ENCODE data around the gene AKAP12.

AKAP12 gene

GRCh38 chr6:151359486-151359885, 119.7 kb downstream of the AKAP12 start:
- Histone ChIP-seq H3K18ac (ENCODE audit: low read depth in 1 of 2, low read length in 2 of 2) (no peak overlapping the region), H3K36me3 (ENCODE audit: control insufficient read depth in 1 of 2, insufficient read depth in 2 of 2, low read depth in 1 of 2, low read length in 2 of 2) (peaks cover 13 to 50% of the 10 kb centered on the region in 2 experiments), H2BK12ac (ENCODE audit: low read length in 2 of 2) (no peak overlapping the region), H3K9me3 (ENCODE audit: control insufficient read depth, low read length) (no peaks in the 10 kb centered on the region), H3K4me2 (ENCODE audit: low read length, poor library complexity, severe bottlenecking) (no peak overlapping the region), H2BK15ac (ENCODE audit: low read depth, poor library complexity, severe bottlenecking) (no peak overlapping the region), H3K23ac (ENCODE audit: low read length in 2 of 2) (no peak overlapping the region), H3K27me3 (ENCODE audit: control insufficient read depth in 1 of 2, insufficient read depth in 1 of 2, low read length in 2 of 2) (no peaks in the 10 kb centered on the region), H2BK120ac (ENCODE audit: low read depth, low read length) (no peak overlapping the region), H3K9ac (ENCODE audit: low read length) (no peak overlapping the region), H3K79me1 (replicated peaks; ENCODE audit: low read length, poor library complexity, severe bottlenecking) (peaks cover 3% of the 10 kb centered on the region), H2AK5ac (ENCODE audit: low read length, severe bottlenecking) (no peak overlapping the region), H3K4me3 (ENCODE audit: insufficient read depth in 1 of 2, low read depth in 1 of 2, low read length in 2 of 2) (no peak overlapping the region), H3K27ac (ENCODE audit: low read length, poor library complexity, severe bottlenecking) (no peak overlapping the region), H4K91ac (ENCODE audit: low read length) (no peak overlapping the region), H2BK5ac (ENCODE audit: low read depth, low read length, poor library complexity, severe bottlenecking) (no peak overlapping the region), H2AFZ (ENCODE audit: low read depth, low read length) (no peak overlapping the region), H3K4me1 (ENCODE audit: control insufficient read depth, insufficient read depth, low read depth, low read length) (no peaks in the 10 kb centered on the region), H3K14ac (ENCODE audit: low read length in 2 of 2) (no peak overlapping the region), H3K4ac (ENCODE audit: low read depth in 1 of 2, low read length in 2 of 2) (no peak overlapping the region), H4K8ac (ENCODE audit: low read length) (no peak overlapping the region)
- WGBS: 97% methylated on average over 5 of the region's 5 CpGs
- no peak for DNase-seq

DNA sequence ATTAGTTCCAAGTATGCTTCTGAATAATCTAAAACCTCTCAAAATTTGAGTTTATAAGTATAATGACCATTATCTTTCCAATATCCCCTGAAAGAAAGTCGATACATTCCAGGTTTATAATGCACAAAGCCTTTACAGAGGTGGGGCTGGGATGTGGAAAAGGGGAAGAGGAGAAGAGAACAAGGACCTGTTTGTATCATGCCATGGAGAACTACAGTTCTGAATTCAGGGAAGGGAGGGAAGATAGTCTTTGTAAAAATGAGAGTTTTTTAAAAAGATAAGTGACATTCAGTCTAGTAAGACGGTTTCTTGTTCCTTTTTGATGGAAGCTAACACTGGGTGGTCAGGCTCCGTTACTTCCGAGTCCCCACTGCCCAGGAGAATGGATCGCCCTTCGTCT, 125.5 kb downstream of the AKAP12 start:
- Histone ChIP-seq H4K91ac (ENCODE audit: low read length) (no peak overlapping the region), H2BK12ac (ENCODE audit: low read length in 2 of 2) (no peak overlapping the region), H3K4me2 (ENCODE audit: low read length, poor library complexity, severe bottlenecking) (no peak overlapping the region), H2BK120ac (ENCODE audit: low read depth, low read length) (no peak overlapping the region), H2AK5ac (ENCODE audit: low read length, severe bottlenecking) (no peak overlapping the region), H3K27ac (ENCODE audit: low read length, poor library complexity, severe bottlenecking) (no peak overlapping the region), H2AFZ (ENCODE audit: low read depth, low read length) (no peak overlapping the region), H4K8ac (ENCODE audit: low read length) (no peak overlapping the region), H3K27me3 (ENCODE audit: control insufficient read depth in 1 of 2, insufficient read depth in 1 of 2, low read length in 2 of 2) (no peaks in the 10 kb centered on the region), H2BK5ac (ENCODE audit: low read depth, low read length, poor library complexity, severe bottlenecking) (no peak overlapping the region), H3K23ac (ENCODE audit: low read length in 2 of 2) (no peak overlapping the region), H3K36me3 (ENCODE audit: control insufficient read depth in 1 of 2, insufficient read depth in 2 of 2, low read depth in 1 of 2, low read length in 2 of 2) (peaks cover 24 to 54% of the 10 kb centered on the region in 2 experiments), H3K79me1 (replicated peaks; ENCODE audit: low read length, poor library complexity, severe bottlenecking) (peaks cover 16% of the 10 kb centered on the region), H3K14ac (ENCODE audit: low read length in 2 of 2) (no peak overlapping the region), H3K18ac (ENCODE audit: low read depth in 1 of 2, low read length in 2 of 2) (no peak overlapping the region), H3K4ac (ENCODE audit: low read depth in 1 of 2, low read length in 2 of 2) (no peak overlapping the region), H2BK15ac (ENCODE audit: low read depth, poor library complexity, severe bottlenecking) (no peak overlapping the region), H3K9me3 (ENCODE audit: control insufficient read depth, low read length) (no peaks in the 10 kb centered on the region), H3K4me1 (ENCODE audit: control insufficient read depth, insufficient read depth, low read depth, low read length) (peaks cover 1% of the 10 kb centered on the region), H3K4me3 (ENCODE audit: insufficient read depth in 1 of 2, low read depth in 1 of 2, low read length in 2 of 2) (no peak overlapping the region), H3K9ac (ENCODE audit: low read length) (no peak overlapping the region)
- 99% methylated on average over 6 of the region's 6 CpGs for WGBS
- DNase-seq: no peak

GRCh38 chr6:151370509-151371078, 130.8 kb downstream of the AKAP12 start:
- Histone ChIP-seq H2AK5ac (ENCODE audit: low read length, severe bottlenecking) (no peak overlapping the region), H3K14ac (ENCODE audit: low read length in 2 of 2) (no peak overlapping the region), H3K9me3 (ENCODE audit: control insufficient read depth, low read length) (no peaks in the 10 kb centered on the region), H2BK5ac (ENCODE audit: low read depth, low read length, poor library complexity, severe bottlenecking) (no peak overlapping the region), H3K18ac (ENCODE audit: low read depth in 1 of 2, low read length in 2 of 2) (no peak overlapping the region), H3K27me3 (ENCODE audit: control insufficient read depth in 1 of 2, insufficient read depth in 1 of 2, low read length in 2 of 2) (no peaks in the 10 kb centered on the region), H3K23ac (ENCODE audit: low read length in 2 of 2) (no peak overlapping the region), H4K91ac (ENCODE audit: low read length) (no peak overlapping the region), H3K4me2 (ENCODE audit: low read length, poor library complexity, severe bottlenecking) (no peak overlapping the region), H2BK12ac (ENCODE audit: low read length in 2 of 2) (peak overlapping the region in 1 of 2 experiments; percentile 10), H3K9ac (ENCODE audit: low read length) (no peak overlapping the region), H2BK15ac (ENCODE audit: low read depth, poor library complexity, severe bottlenecking) (no peak overlapping the region), H3K4me3 (ENCODE audit: insufficient read depth in 1 of 2, low read depth in 1 of 2, low read length in 2 of 2) (no peak overlapping the region), H4K8ac (ENCODE audit: low read length) (no peak overlapping the region), H3K27ac (ENCODE audit: low read length, poor library complexity, severe bottlenecking) (no peak overlapping the region), H2BK120ac (ENCODE audit: low read depth, low read length) (no peak overlapping the region), H2AFZ (ENCODE audit: low read depth, low read length) (no peak overlapping the region), H3K4ac (ENCODE audit: low read depth in 1 of 2, low read length in 2 of 2) (no peak overlapping the region), H3K79me1 (replicated peaks; ENCODE audit: low read length, poor library complexity, severe bottlenecking) (peaks cover 29% of the 10 kb centered on the region), H3K4me1 (ENCODE audit: control insufficient read depth, insufficient read depth, low read depth, low read length) (peaks cover 7% of the 10 kb centered on the region), H3K36me3 (ENCODE audit: control insufficient read depth in 1 of 2, insufficient read depth in 2 of 2, low read depth in 1 of 2, low read length in 2 of 2) (peaks cover 30 to 43% of the 10 kb centered on the region in 2 experiments)
- WGBS: 86% methylated on average over 6 of the region's 6 CpGs
- DNase-seq: peak; percentile 58

- peak overlapping the region in 1 of 2 experiments; percentile 7 for H3K4ac ChIP-seq (ENCODE audit: low read depth in 1 of 2, low read length in 2 of 2)
- no peak for DNase-seq
- H2AK5ac ChIP-seq (ENCODE audit: low read length, severe bottlenecking): no peak overlapping the region
- H3K9ac ChIP-seq (ENCODE audit: low read length): no peak overlapping the region
- H3K4me1 ChIP-seq (ENCODE audit: control insufficient read depth, insufficient read depth, low read depth, low read length): peaks cover 7% of the 10 kb centered on the region
- H2BK5ac ChIP-seq (ENCODE audit: low read depth, low read length, poor library complexity, severe bottlenecking): no peak overlapping the region
- no peak overlapping the region for H4K91ac ChIP-seq (ENCODE audit: low read length)
- peaks cover 19 to 31% of the 10 kb centered on the region in 2 experiments for H3K36me3 ChIP-seq (ENCODE audit: control insufficient read depth in 1 of 2, insufficient read depth in 2 of 2, low read depth in 1 of 2, low read length in 2 of 2)
- peaks cover 21% of the 10 kb centered on the region for H3K79me1 ChIP-seq (replicated peaks; ENCODE audit: low read length, poor library complexity, severe bottlenecking)
- no peak overlapping the region for H2BK120ac ChIP-seq (ENCODE audit: low read depth, low read length)
- no peak overlapping the region for H3K14ac ChIP-seq (ENCODE audit: low read length in 2 of 2)
- peak overlapping the region in 1 of 2 experiments; percentile 93 for H3K23ac ChIP-seq (ENCODE audit: low read length in 2 of 2)
- H3K4me3 ChIP-seq (ENCODE audit: insufficient read depth in 1 of 2, low read depth in 1 of 2, low read length in 2 of 2): no peak overlapping the region
- no peak overlapping the region for H2AFZ ChIP-seq (ENCODE audit: low read depth, low read length)
- H3K27ac ChIP-seq (ENCODE audit: low read length, poor library complexity, severe bottlenecking): no peak overlapping the region
- WGBS: 85% methylated on average over 5 of the region's 5 CpGs
- no peak overlapping the region for H2BK12ac ChIP-seq (ENCODE audit: low read length in 2 of 2)
- H4K8ac ChIP-seq (ENCODE audit: low read length): no peak overlapping the region
- H3K27me3 ChIP-seq (ENCODE audit: control insufficient read depth in 1 of 2, insufficient read depth in 1 of 2, low read length in 2 of 2): no peaks in the 10 kb centered on the region
- H3K4me2 ChIP-seq (ENCODE audit: low read length, poor library complexity, severe bottlenecking): no peak overlapping the region
- H3K9me3 ChIP-seq (ENCODE audit: control insufficient read depth, low read length): no peaks in the 10 kb centered on the region
- no peak overlapping the region for H2BK15ac ChIP-seq (ENCODE audit: low read depth, poor library complexity, severe bottlenecking)
- H3K18ac ChIP-seq (ENCODE audit: low read depth in 1 of 2, low read length in 2 of 2): peak overlapping the region in 1 of 2 experiments; percentile 43
Measured at GRCh38 chr6:151372164-151372563, 132.4 kb downstream of the AKAP12 start.

All from mesenchymal stem cell (in vitro differentiated cells and primary cell).